ENCODE results near the gene UXS1.

UXS1 gene

DNA sequence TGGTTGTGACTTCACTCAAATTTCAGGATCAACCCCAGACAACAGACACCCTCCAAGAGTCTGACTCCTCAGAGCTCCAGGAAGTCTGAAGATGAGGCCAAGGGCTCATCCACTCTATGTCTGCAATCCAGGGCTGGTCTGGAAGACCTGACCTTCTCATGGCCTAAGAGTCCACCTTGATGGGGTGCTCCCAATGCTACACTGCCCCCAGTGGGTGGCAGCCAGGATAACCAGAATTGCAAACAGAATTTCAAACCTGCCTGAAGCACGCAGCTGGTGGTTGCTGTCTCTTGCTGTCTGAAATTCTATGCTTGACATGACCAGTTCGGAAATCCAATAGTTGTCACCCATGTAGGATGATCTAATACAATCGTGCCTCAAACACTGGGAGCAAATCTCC lies 96.0 kb downstream of the UXS1 start:
- H3K27me3 ChIP-seq (ENCODE audit: low read depth, low read length) = no peaks in the 10 kb centered on the region
- H3K4me3 ChIP-seq (ENCODE audit: low read length) = no peak overlapping the region
- no peaks in the 10 kb centered on the region for H4K20me1 ChIP-seq (ENCODE audit: insufficient read depth, low read length)
- no peak overlapping the region for H2AFZ ChIP-seq (ENCODE audit: low read depth, low read length)
- peaks cover 3% of the 10 kb centered on the region for H3K36me3 ChIP-seq (replicated peaks; ENCODE audit: low read depth, low read length)
- H3K9me3 ChIP-seq (ENCODE audit: insufficient read depth, low read length) = no peaks in the 10 kb centered on the region
- H3K4me2 ChIP-seq (ENCODE audit: low read length) = no peak overlapping the region
- no peak overlapping the region for H3K27ac ChIP-seq (ENCODE audit: low read length)
- no peaks in the 10 kb centered on the region for H3K4me1 ChIP-seq (ENCODE audit: low read length)
- no peaks in the 10 kb centered on the region for H3K79me2 ChIP-seq (ENCODE audit: low read length)
- no peak for TF ChIP-seq EZH2phosphoT487 (IDR thresholded peaks at IDR 0.05; ENCODE audit: low read depth)
- TF ChIP-seq, protein P1, sequence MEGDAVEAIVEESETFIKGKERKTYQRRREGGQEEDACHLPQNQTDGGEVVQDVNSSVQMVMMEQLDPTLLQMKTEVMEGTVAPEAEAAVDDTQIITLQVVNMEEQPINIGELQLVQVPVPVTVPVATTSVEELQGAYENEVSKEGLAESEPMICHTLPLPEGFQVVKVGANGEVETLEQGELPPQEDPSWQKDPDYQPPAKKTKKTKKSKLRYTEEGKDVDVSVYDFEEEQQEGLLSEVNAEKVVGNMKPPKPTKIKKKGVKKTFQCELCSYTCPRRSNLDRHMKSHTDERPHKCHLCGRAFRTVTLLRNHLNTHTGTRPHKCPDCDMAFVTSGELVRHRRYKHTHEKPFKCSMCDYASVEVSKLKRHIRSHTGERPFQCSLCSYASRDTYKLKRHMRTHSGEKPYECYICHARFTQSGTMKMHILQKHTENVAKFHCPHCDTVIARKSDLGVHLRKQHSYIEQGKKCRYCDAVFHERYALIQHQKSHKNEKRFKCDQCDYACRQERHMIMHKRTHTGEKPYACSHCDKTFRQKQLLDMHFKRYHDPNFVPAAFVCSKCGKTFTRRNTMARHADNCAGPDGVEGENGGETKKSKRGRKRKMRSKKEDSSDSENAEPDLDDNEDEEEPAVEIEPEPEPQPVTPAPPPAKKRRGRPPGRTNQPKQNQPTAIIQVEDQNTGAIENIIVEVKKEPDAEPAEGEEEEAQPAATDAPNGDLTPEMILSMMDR (IDR thresholded peaks at IDR 0.05; ENCODE audit: low read depth, low read length) = peak; percentile 53
- H3K9ac ChIP-seq (ENCODE audit: low read length) = no peak overlapping the region

DNA sequence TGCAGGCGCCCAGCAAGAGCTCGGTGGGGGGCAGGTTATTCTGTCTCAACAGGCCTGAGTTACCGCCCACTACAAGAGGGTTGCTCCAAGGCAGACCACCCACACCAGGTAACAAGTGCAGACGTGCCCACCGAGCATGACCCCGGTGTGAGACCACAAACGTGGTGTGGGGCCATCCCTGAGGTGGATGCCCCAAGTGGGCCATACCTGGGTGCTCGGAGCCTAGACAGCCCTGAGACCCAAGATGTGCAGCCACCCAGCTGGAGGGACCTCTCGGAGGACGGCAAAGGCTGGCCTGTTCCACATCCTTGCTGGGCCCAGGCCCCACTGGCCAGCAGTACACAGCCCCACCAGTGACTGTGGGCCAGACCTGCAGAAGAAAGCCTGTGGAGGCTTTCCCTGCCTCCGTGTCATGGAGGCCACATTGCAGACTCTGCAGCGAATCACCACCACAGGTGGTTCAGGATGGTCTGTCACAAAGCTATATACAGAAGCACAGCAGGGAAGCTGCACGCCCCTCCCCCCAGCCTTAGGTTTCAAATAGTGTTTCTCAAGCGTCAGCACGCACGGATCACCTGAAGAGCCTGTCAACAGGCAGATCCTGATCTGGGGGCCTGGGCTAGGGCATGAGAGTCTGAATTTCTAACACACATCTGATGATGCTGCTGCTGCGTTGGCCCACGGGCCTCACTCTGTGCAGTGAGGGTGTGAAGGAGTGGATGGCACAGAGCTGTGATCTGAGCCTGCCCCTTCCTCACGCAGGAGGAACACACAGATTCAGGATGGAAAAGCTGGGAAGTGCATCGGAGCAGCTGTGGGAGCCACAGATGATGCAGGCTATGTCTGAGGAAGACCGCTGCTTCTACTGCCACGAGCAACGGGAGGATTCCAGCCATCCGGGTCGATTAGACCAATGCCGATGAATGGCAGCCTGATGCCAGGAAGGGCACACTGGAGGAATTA lies 96.8 kb downstream of the UXS1 start:
- Histone ChIP-seq H3K79me2 (ENCODE audit: low read length) (no peaks in the 10 kb centered on the region), H3K27ac (ENCODE audit: low read length) (no peak overlapping the region), H3K9ac (ENCODE audit: low read length) (no peak overlapping the region), H3K27me3 (ENCODE audit: low read depth, low read length) (no peaks in the 10 kb centered on the region), H3K36me3 (replicated peaks; ENCODE audit: low read depth, low read length) (peaks cover 3% of the 10 kb centered on the region), H3K4me2 (ENCODE audit: low read length) (no peak overlapping the region), H3K9me3 (ENCODE audit: insufficient read depth, low read length) (no peaks in the 10 kb centered on the region), H3K4me3 (ENCODE audit: low read length) (no peak overlapping the region), H4K20me1 (ENCODE audit: insufficient read depth, low read length) (no peaks in the 10 kb centered on the region), H2AFZ (ENCODE audit: low read depth, low read length) (no peak overlapping the region), H3K4me1 (ENCODE audit: low read length) (no peaks in the 10 kb centered on the region)
- TF ChIP-seq, protein P1 (IDR thresholded peaks at IDR 0.05; ENCODE audit: low read depth, low read length) = no peak
- TF ChIP-seq EZH2phosphoT487 (IDR thresholded peaks at IDR 0.05; ENCODE audit: low read depth) = no peak

DNA sequence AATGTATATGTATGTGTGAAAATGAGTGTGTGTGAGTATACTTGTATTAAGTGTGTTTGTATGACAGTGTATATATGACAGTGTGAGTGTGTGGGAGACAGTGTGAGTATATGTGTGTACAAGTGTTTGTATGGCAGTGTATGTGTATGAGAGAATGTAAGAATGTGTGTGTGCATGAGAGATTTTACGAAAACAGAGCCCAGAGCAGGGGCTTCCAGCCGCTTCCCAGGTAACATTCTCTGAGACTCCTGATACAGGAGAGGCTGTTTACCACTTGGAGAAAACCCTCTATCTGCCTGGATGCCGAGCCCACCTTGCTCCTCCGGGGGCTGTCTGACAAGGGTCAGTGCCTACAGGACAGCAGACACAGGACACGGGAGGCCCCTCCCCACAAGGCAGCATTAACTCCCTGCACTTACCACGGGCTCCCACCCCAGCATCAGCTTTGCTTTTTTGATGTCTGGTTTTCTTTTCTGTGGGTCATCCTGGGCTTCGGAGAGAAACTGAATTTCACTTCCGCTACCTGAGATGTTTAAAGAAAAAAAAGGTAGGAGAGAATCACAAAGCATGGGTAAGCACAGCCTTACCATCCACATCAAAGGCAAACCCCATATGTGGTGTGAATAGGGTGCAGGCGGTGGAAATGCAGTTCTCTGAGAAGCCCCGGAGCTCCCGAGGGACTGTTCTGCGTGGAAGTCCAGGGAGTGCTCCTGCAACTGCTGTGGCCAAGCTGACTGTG lies 97.6 kb downstream of the UXS1 start:
- Histone ChIP-seq H3K9me3 (ENCODE audit: insufficient read depth, low read length) (no peaks in the 10 kb centered on the region), H3K4me2 (ENCODE audit: low read length) (no peak overlapping the region), H3K27me3 (ENCODE audit: low read depth, low read length) (no peaks in the 10 kb centered on the region), H4K20me1 (ENCODE audit: insufficient read depth, low read length) (no peaks in the 10 kb centered on the region), H3K4me3 (ENCODE audit: low read length) (no peak overlapping the region), H3K36me3 (replicated peaks; ENCODE audit: low read depth, low read length) (peaks cover 3% of the 10 kb centered on the region), H3K9ac (ENCODE audit: low read length) (no peak overlapping the region), H3K4me1 (ENCODE audit: low read length) (no peaks in the 10 kb centered on the region), H2AFZ (ENCODE audit: low read depth, low read length) (no peak overlapping the region), H3K79me2 (ENCODE audit: low read length) (no peaks in the 10 kb centered on the region), H3K27ac (ENCODE audit: low read length) (no peak overlapping the region)
- TF ChIP-seq, protein P1 (IDR thresholded peaks at IDR 0.05; ENCODE audit: low read depth, low read length) = no peak
- no peak for TF ChIP-seq EZH2phosphoT487 (IDR thresholded peaks at IDR 0.05; ENCODE audit: low read depth)
